Ovary (tissue), 3 donors: ENCODE results near the gene MEPE.

Experiments
- EP300 ChIP-seq: sonication (generic); formaldehyde crosslinking; IDR thresholded peaks from one replicate; pipeline ENCODE4 v1.6.1; 2017; ENCODE audit warnings: antibody characterized with exemption
- POLR2A ChIP-seq: fragments of 450-650 bp; IDR thresholded peaks from one replicate; pipeline ENCODE4 v1.6.1; 2017; ENCODE audit warnings: antibody characterized with exemption, mild to moderate bottlenecking, moderate library complexity
- TF ChIP-seq, protein P1 (sequence below), 3 donors: fragments of 450-650 bp in 2 of 3; fragments of 200-600 bp in 1 of 3; IDR thresholded peaks; one replicate each; pipeline versions ENCODE4 v1.5.1 to v1.8.0; 2016 to 2022; ENCODE audit warnings: antibody characterized with exemption in 3 of 3, mild to moderate bottlenecking in 1 of 3
- donor health status: DM: no; HTN: no; CAD: no.

GRCh38 chr4:87884976-87885549 is 52.3 kb downstream of the MEPE start:
- TF ChIP-seq, protein P1, sequence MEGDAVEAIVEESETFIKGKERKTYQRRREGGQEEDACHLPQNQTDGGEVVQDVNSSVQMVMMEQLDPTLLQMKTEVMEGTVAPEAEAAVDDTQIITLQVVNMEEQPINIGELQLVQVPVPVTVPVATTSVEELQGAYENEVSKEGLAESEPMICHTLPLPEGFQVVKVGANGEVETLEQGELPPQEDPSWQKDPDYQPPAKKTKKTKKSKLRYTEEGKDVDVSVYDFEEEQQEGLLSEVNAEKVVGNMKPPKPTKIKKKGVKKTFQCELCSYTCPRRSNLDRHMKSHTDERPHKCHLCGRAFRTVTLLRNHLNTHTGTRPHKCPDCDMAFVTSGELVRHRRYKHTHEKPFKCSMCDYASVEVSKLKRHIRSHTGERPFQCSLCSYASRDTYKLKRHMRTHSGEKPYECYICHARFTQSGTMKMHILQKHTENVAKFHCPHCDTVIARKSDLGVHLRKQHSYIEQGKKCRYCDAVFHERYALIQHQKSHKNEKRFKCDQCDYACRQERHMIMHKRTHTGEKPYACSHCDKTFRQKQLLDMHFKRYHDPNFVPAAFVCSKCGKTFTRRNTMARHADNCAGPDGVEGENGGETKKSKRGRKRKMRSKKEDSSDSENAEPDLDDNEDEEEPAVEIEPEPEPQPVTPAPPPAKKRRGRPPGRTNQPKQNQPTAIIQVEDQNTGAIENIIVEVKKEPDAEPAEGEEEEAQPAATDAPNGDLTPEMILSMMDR (IDR thresholded peaks at IDR 0.05), result no peak
- TF ChIP-seq POLR2A (no peak), EP300 (no peak)
